Hematopoietic multipotent progenitor cell (in vitro differentiated cells): ENCODE data around the gene MICU1. TPM values are rescaled to one million over a fixed set of nuclear protein-coding genes. Genes with fewer than 3 reads are reported as not detected.

Experiments used
- DNase-seq, 3 donors: peaks; one replicate each; pipeline ENCODE4 v3.0.0-alpha.2; 2011 to 2015; ENCODE audit warnings: low read depth in 2 of 3, low spot score in 2 of 3
- total RNA-seq: library from RNA; depleted of rRNA; stranded (reverse); fragments of >200 nt; gene quantifications from one replicate; pipeline ENCODE4 v1.2.3, GENCODE V29; 2012

The MICU1 gene
- total RNA-seq, 1 donor = 19.4 TPM

DNA sequence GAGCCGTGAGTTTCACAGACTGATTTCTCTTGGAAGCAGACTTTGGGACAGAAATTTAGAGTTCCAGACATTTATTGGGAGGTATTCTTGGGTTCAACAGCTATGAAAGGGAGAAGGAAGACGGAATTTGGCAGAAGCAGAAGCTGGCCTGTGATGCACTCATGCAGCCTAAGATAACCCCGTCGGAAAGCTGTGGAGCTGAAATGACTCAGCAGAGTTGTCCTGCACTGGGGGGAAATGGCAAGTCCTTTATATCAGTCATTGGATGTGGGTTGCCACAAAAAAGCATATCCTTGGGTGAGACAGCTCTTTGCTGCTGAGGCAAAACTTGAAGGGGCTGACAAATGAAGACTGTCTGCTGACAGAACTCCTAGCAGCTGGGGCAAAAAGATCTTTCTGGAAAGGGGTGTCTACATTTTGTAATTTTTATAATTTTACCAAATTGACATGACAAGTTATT is 11.5 kb upstream of the MICU1 start:
- peak in 2 of 3 donors; percentile 92 to 96 for DNase-seq

DNA sequence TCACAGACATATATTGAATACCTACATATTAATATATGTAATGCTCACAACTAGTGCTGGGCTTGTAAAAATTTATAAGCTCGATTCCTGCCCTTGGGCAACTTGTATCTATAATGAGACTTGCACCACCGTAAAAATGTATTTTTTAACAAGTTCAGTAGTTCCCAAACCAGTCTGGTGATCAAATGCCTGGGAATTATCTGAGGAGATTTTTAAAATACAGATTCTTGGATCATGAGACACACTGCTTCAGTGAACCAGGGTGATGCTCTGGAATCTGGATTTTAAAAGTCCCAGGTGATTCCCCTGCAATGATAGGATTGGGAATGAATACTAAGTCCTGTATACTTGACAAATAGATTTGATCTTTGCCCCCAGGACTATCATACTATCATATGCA is 4.3 kb upstream of the MICU1 start:
- no peak for DNase-seq

DNA sequence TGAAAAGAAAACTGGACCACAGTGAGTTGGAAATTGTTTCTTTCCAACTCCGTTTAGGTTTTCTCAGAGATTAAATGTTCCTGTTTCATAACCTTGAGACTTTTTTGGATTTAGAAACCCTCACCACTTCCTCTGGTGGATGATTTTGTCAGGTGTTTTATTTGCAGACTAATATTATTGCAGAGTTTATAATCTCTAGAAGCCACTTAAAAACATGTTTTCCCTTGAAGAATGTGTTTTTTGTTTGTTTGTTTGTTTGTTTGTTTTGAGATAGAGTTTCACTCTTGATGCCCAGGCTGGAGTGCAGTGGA is 520 bp upstream of the MICU1 start:
- no peak for DNase-seq

DNA sequence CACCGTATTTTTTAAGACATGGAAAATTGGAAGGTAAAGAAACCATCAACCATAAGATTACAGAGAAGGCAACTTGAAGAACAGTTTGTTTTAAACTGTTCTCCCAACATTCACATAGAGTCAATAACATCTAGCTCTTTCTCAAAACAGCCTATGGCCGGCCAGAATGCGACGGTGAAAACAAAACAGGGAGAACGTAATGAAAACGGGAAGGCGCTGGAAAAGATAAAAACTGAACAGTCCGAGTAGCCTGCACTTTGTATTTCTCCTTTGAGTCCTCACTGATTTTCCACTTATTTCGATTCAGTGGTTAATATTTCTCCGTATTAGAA is 637 bp downstream of the MICU1 start:
- DNase-seq = peak in 2 of 3 donors; percentile 6 to 17

DNA sequence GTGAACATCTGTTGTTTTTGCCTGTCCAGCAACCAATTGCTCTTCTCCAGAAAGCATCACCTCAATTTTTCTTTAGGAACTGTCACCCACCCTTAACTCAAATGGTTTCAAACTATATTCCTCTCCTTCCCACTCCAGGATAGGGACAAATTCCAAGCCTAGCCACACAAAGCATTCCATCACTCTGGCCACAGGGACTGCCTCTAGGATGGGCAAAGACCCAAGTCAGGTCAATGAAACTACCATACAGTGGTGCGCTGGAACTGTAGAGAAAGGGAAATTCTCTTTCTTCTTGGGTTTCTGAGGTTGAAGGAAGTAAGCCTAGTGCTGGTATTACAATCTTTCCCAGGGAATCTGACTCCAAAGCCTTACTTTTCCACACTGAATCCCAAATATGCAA is 3.6 kb downstream of the MICU1 start:
- DNase-seq = no peak

GRCh38 chr10:72616716-72617115 is 9.2 kb downstream of the MICU1 start:
- DNase-seq = no peak

DNA sequence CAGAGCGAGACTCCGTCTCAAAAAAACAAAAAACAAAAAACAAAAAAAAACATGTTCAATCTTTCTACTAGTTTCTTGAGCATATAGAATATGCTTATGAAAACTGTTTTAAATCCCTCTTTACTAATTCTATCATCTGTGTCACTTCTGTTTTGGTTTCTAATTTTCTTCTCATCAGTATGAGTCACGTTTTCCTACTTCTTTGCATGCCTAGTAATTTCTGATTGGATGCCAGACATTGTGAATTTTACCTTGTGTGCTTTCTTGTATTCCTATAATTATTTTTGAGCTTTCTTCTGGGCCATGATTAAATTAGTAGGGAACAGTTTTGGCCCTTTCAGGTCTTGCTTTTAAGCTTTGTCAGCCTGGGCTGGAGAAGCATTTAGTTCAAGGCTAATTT is 9.9 kb downstream of the MICU1 start:
- no peak for DNase-seq

DNA sequence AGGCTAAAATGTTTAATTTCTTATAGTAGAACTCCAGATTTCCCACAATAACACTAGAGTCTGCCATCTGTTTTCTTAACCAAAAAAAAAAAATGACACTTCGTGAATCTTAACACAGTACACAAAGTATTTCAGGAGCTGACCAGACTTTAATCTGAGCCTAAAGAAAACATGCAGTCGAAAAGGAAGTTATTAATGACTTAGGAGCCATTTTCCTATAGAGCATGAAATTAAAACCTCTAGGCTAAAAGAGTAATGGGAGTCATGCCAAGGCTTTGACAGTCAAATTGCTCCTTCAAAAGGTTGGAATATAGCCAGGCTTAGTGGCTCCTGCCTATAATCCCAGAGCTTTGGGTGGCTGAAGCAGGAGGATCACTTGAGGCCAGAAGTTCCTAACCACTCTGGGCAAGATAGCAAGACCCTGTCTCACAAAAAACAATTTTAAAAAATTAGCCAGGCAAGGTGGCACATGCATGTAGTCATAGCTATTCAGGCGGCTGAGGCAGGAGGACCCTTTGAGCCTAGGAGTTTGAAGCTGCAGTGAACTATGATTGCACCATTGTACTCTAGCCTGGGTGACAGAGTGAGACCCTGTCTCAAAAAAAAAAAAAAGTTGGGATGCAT is 13.6 kb downstream of the MICU1 start:
- no peak for DNase-seq

- DNase-seq = no peak
Measured at GRCh38 chr10:72611783-72612182, 14.1 kb downstream of the MICU1 start.

DNA sequence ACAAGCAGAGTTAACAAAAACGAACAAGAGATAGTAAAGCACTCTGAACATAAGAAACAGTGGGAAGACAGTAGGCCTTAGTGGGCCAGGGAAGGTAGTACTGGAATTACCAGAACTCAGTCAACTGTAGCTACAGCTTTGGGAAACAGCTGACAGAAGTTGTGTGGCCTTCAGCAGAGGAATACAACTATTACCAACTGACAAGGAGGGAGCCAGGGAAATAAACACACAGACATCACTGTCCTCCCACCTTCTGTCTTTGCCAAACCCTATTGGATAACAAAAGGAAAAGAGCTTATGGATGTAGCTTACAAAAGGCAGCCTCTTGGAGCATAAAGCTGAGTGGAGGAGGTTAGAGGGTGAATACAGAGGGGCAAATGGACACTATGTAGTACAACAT is 15.4 kb downstream of the MICU1 start:
- DNase-seq = no peak

DNA sequence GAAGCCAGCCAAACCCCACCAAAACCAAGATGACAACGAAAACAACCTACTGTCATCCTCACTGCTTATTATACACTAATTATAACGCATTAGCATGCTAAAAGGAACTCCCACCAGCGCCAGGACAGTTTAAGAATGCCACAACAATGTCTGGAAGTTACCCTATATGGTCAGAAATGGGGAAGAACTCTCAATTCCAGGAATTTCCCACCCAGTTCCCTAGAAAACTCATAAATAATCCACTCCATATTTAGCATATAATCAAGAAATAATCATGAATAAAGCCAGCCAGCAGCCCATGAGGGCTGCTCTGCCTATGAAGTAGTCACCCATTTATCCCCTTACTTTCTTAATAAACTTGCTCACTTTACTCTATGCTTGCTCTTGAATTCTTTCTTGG is 20.8 kb downstream of the MICU1 start:
- no peak for DNase-seq

- no peak for DNase-seq
Measured at GRCh38 chr10:72601144-72601543, 24.7 kb downstream of the MICU1 start.

DNA sequence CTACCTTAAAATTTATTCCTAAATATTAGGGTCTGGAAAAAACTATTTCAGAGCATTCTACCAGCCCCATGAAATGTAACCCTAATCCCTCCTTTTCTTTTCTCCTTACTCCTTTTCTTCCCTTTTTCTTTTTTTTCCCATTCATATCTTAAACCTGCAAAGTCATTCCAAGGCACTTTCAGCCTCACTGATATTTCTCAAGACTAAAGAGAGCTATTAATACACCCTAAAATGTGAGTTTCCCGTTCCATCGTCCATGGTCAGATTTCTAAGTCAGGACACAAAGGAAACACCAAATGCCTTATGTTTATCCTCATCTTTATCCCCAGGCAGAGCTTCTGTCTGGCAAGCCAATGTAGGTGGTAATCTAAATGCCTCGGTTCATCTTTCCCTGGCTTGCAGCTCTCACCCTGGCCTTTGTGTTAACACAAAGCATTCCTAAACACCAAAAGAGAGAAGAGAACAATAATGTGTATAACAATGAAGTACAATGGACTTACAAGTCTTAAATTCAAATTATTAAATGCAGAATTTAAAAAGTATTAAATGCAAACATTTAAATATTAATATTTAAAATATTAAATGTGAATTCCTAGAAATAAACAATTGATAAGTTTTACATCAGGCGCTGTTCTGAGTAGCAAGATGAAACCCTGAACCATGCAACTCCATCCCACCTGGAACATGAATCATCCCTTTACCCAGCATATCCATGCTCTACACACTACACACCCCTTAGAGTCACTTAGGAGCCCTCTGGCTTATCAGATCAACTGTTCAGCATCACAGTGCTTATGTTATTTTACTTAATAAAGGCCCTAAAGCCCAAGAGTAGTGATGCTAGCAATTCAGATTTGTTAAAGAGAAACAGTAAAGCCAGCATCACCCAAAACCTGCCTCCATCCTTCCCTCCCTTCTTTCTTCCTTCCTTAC is 26.8 kb downstream of the MICU1 start:
- no peak for DNase-seq

DNA sequence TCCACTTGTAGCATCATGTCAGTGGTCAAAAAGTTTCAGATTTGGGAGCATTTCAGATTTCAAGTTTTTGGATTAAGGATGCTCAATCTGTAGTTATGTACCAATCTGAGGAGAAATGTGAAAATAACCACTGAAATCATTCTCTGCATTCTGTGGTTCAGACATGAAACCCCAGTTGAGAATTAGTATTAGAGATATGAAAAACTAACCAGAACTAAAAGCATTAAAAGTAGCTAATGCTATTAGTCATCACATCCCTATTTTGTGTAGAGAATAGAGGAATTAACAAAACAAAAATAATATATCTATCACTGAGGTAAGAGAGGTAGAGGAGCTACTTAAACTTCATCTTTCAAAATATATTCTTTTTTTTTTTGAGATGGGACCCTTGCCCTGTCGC is 28.0 kb downstream of the MICU1 start:
- no peak for DNase-seq

DNA sequence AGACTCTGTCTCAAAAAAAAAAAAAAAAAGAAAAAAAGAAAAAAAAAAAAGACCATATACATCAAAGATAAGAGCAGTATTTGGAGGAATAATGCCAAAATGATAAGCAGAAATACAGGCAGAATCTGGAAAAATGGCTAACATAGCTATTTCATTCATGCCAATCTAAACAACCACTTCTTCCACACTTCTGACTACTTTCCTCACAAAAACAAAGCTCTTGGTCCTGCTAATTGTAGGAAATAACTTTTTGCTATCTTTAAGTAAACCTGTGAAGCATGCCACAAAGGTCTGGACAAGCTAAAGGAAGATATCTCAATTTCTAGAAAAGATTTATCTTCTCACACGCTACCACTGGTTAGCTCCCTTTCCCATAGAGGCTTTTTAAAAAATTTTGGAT is 30.4 kb downstream of the MICU1 start:
- no peak for DNase-seq

DNA sequence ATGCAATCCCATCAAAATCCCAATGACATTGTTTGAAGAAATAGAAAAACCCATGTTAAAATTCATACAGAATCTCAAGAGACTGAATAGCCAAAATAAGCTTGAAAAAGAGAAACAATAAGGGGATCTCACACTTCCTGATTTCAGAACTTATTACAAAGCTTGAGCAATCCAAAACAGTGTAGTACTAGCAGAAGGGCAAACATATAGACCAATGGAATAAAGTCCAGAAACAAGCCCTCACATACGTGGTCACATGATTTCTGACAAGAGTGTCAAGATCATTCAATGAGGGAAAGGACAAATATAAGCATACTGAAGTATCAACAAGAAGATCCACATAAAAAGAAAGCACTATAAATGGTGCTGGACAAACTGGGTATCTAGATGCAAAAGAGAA is 31.9 kb downstream of the MICU1 start:
- peak in 1 of 3 donors; percentile 14 for DNase-seq

GRCh38 chr10:72588266-72588665 is 37.6 kb downstream of the MICU1 start:
- no peak for DNase-seq

GRCh38 chr10:72587568-72587967 is 38.3 kb downstream of the MICU1 start:
- no peak for DNase-seq

- DNase-seq = no peak
Measured at GRCh38 chr10:72574636-72575035, 51.2 kb downstream of the MICU1 start.

GRCh38 chr10:72573079-72573478 is 52.8 kb downstream of the MICU1 start:
- no peak for DNase-seq

- peak in 1 of 3 donors; percentile 14 for DNase-seq
Measured at GRCh38 chr10:72567889-72568640, 57.8 kb downstream of the MICU1 start.

DNA sequence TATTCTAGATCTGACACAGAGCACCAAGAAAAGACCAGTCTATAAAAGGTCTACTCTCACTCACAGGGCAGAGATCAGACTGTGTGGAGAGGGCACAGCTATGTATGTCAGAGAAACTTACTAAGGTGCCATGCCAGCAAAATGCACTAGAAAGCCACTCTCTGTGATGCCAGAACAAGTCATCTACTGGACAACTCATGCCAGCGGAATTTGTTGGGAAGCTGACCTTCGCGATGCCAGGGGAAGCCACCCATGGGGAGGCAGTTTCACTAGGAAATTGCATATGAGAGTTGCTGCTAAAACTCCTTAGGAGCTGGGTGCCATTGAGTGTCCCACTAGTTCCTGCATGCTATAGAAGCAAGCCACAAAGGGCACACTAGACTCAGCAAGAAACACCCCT is 58.5 kb downstream of the MICU1 start:
- no peak for DNase-seq
